Measurements from ENCODE around the gene CTSD. TPM values are rescaled to one million over a fixed set of nuclear protein-coding genes. Genes with fewer than 3 reads are reported as not detected.

Gene CTSD
- total and polyA plus RNA-seq, 2 experiments from 2014 or later: 67.1 to 251 TPM

DNA sequence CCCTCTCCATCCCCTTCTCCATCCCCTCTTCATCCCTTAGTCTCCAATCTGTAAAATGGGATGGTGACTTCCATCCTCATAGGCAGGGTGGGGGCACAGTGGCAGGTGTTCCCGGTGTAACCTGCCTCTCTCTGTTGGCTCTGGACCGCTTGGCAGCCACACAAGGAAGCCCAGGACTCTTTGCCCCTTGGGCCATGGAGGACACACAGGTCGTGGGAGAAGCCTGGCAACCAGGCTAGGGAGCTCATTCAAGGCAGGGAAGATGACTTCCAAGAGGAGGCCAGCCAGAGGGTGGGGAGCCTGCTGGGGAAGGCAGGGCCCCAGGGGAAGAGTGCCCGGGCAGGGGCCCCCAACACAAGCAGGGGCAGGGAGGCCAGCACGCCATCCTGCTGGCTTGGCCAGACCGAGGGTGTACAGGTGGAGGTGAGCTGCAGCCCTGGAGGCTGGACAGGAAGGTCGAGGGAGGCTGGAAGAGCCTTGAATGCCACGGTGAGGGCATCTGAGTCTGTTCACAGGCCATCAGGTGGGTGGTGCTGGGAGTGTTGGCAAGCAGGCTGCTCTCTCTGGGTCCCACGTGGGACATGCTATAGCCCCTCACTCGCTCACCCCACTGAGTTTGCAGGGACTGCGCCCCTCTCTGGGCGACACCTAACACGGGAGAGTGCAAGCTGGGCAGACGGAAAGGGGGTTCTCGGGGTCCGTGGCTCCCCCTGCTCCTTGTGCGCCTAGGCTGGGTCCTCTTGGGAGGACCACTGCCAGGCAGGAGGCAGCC is 15.5 kb upstream of the CTSD start:
- no peak for ATAC-seq
- no peak overlapping the region for H3K27ac ChIP-seq (ENCODE audit: low read depth)
- Mint-ChIP-seq H3K4me3 (no peak overlapping the region), H3K9me3 (peaks cover 4% of the 10 kb centered on the region; the same call in 2 of the 3 replicates), H3K27me3 (ENCODE audit: insufficient read depth, low read depth, poor library complexity) (peaks cover 20% of the 10 kb centered on the region), H3K36me3 (ENCODE audit: low read depth) (peaks cover 2% of the 10 kb centered on the region; the same call in 1 of the 3 replicates), H3K4me1 (no peaks in the 10 kb centered on the region; the same call in 2 of the 3 replicates), H3K27ac (no peak overlapping the region)
- no peaks in the 10 kb centered on the region for H3K36me3 ChIP-seq (ENCODE audit: insufficient read depth)
- peaks cover 4% of the 10 kb centered on the region; the same call in 1 of the 2 replicates for H3K9me2 ChIP-seq (ENCODE audit: insufficient read depth)
- DNase-seq (ENCODE audit: low spot score): no peak
- no peaks in the 10 kb centered on the region for H3K79me2 ChIP-seq (replicated peaks; ENCODE audit: insufficient read depth)
- H3K27me3 ChIP-seq (ENCODE audit: insufficient read depth): no peaks in the 10 kb centered on the region
- H2AFZ ChIP-seq: no peak overlapping the region
- no peaks in the 10 kb centered on the region for H3K4me1 ChIP-seq (ENCODE audit: insufficient read depth)
- TF ChIP-seq, protein P1, sequence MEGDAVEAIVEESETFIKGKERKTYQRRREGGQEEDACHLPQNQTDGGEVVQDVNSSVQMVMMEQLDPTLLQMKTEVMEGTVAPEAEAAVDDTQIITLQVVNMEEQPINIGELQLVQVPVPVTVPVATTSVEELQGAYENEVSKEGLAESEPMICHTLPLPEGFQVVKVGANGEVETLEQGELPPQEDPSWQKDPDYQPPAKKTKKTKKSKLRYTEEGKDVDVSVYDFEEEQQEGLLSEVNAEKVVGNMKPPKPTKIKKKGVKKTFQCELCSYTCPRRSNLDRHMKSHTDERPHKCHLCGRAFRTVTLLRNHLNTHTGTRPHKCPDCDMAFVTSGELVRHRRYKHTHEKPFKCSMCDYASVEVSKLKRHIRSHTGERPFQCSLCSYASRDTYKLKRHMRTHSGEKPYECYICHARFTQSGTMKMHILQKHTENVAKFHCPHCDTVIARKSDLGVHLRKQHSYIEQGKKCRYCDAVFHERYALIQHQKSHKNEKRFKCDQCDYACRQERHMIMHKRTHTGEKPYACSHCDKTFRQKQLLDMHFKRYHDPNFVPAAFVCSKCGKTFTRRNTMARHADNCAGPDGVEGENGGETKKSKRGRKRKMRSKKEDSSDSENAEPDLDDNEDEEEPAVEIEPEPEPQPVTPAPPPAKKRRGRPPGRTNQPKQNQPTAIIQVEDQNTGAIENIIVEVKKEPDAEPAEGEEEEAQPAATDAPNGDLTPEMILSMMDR (conservative IDR thresholded peaks at IDR 0.05; ENCODE audit: low read depth in 2 of 2): no peak
- TF ChIP-seq POLR2AphosphoS5 (IDR thresholded peaks at IDR 0.05; ENCODE audit: low read depth) (no peak), NANOG (IDR thresholded peaks at IDR 0.05; ENCODE audit: borderline replicate concordance) (no peak), ZNF331 (CRISPR knock-in tag; IDR thresholded peaks at IDR 0.05; ENCODE audit: low read depth) (no peak), STAT1 (IDR thresholded peaks at IDR 0.05; ENCODE audit: unreplicated experiment) (no peak), EZH2phosphoT487 (IDR thresholded peaks at IDR 0.05; ENCODE audit: unreplicated experiment) (no peak), JUNB (IDR thresholded peaks at IDR 0.05; ENCODE audit: unreplicated experiment) (no peak), ZNF114 (CRISPR knock-in tag; IDR thresholded peaks at IDR 0.05) (no peak), EZH2 (IDR thresholded peaks at IDR 0.05; ENCODE audit: low read depth, unreplicated experiment) (no peak), CREB1 (CRISPR knock-in tag; IDR thresholded peaks at IDR 0.05; ENCODE audit: low read depth) (no peak)
- TF ChIP-seq, protein P2, sequence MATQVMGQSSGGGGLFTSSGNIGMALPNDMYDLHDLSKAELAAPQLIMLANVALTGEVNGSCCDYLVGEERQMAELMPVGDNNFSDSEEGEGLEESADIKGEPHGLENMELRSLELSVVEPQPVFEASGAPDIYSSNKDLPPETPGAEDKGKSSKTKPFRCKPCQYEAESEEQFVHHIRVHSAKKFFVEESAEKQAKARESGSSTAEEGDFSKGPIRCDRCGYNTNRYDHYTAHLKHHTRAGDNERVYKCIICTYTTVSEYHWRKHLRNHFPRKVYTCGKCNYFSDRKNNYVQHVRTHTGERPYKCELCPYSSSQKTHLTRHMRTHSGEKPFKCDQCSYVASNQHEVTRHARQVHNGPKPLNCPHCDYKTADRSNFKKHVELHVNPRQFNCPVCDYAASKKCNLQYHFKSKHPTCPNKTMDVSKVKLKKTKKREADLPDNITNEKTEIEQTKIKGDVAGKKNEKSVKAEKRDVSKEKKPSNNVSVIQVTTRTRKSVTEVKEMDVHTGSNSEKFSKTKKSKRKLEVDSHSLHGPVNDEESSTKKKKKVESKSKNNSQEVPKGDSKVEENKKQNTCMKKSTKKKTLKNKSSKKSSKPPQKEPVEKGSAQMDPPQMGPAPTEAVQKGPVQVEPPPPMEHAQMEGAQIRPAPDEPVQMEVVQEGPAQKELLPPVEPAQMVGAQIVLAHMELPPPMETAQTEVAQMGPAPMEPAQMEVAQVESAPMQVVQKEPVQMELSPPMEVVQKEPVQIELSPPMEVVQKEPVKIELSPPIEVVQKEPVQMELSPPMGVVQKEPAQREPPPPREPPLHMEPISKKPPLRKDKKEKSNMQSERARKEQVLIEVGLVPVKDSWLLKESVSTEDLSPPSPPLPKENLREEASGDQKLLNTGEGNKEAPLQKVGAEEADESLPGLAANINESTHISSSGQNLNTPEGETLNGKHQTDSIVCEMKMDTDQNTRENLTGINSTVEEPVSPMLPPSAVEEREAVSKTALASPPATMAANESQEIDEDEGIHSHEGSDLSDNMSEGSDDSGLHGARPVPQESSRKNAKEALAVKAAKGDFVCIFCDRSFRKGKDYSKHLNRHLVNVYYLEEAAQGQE (IDR thresholded peaks at IDR 0.05; ENCODE audit: unreplicated experiment): no peak
- TF ChIP-seq, protein P3, sequence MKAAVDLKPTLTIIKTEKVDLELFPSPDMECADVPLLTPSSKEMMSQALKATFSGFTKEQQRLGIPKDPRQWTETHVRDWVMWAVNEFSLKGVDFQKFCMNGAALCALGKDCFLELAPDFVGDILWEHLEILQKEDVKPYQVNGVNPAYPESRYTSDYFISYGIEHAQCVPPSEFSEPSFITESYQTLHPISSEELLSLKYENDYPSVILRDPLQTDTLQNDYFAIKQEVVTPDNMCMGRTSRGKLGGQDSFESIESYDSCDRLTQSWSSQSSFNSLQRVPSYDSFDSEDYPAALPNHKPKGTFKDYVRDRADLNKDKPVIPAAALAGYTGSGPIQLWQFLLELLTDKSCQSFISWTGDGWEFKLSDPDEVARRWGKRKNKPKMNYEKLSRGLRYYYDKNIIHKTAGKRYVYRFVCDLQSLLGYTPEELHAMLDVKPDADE (IDR thresholded peaks at IDR 0.05): no peak
- TF ChIP-seq, protein P4, sequence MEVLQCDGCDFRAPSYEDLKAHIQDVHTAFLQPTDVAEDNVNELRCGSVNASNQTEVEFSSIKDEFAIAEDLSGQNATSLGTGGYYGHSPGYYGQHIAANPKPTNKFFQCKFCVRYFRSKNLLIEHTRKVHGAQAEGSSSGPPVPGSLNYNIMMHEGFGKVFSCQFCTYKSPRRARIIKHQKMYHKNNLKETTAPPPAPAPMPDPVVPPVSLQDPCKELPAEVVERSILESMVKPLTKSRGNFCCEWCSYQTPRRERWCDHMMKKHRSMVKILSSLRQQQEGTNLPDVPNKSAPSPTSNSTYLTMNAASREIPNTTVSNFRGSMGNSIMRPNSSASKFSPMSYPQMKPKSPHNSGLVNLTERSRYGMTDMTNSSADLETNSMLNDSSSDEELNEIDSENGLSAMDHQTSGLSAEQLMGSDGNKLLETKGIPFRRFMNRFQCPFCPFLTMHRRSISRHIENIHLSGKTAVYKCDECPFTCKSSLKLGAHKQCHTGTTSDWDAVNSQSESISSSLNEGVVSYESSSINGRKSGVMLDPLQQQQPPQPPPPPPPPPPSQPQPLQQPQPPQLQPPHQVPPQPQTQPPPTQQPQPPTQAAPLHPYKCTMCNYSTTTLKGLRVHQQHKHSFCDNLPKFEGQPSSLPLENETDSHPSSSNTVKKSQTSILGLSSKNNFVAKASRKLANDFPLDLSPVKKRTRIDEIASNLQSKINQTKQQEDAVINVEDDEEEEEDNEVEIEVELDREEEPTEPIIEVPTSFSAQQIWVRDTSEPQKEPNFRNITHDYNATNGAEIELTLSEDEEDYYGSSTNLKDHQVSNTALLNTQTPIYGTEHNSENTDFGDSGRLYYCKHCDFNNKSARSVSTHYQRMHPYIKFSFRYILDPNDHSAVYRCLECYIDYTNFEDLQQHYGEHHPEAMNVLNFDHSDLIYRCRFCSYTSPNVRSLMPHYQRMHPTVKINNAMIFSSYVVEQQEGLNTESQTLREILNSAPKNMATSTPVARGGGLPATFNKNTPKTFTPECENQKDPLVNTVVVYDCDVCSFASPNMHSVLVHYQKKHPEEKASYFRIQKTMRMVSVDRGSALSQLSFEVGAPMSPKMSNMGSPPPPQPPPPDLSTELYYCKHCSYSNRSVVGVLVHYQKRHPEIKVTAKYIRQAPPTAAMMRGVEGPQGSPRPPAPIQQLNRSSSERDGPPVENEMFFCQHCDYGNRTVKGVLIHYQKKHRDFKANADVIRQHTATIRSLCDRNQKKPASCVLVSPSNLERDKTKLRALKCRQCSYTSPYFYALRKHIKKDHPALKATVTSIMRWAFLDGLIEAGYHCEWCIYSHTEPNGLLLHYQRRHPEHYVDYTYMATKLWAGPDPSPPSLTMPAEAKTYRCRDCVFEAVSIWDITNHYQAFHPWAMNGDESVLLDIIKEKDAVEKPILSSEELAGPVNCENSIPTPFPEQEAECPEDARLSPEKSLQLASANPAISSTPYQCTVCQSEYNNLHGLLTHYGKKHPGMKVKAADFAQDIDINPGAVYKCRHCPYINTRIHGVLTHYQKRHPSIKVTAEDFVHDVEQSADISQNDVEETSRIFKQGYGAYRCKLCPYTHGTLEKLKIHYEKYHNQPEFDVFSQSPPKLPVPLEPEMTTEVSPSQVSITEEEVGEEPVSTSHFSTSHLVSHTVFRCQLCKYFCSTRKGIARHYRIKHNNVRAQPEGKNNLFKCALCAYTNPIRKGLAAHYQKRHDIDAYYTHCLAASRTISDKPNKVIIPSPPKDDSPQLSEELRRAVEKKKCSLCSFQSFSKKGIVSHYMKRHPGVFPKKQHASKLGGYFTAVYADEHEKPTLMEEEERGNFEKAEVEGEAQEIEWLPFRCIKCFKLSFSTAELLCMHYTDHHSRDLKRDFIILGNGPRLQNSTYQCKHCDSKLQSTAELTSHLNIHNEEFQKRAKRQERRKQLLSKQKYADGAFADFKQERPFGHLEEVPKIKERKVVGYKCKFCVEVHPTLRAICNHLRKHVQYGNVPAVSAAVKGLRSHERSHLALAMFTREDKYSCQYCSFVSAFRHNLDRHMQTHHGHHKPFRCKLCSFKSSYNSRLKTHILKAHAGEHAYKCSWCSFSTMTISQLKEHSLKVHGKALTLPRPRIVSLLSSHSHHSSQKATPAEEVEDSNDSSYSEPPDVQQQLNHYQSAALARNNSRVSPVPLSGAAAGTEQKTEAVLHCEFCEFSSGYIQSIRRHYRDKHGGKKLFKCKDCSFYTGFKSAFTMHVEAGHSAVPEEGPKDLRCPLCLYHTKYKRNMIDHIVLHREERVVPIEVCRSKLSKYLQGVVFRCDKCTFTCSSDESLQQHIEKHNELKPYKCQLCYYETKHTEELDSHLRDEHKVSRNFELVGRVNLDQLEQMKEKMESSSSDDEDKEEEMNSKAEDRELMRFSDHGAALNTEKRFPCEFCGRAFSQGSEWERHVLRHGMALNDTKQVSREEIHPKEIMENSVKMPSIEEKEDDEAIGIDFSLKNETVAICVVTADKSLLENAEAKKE (CRISPR knock-in tag; IDR thresholded peaks at IDR 0.05): no peak
- no peaks in the 10 kb centered on the region for H4K20me1 ChIP-seq (replicated peaks; ENCODE audit: insufficient read depth)
- no peaks in the 10 kb centered on the region for H3F3A ChIP-seq (replicated peaks; ENCODE audit: low read depth)
- no peak overlapping the region for H3K4me3 ChIP-seq
- H3K4me2 ChIP-seq: no peak overlapping the region

Data from GM23338 (cell line).